Activated CD8-positive, alpha-beta memory T cell treated with anti-CD3 and anti-CD28 coated beads, Interleukin-2, amount 10 ng/mL, durations not matched to agents 7 days and 5 days (primary cell): ENCODE measurements around the gene SLC9A3. TPM values are rescaled to one million over a fixed set of nuclear protein-coding genes. Genes with fewer than 3 reads are reported as not detected.

Experiments used
- ATAC-seq: fragments of 150-1000 bp; cut with Tn5 transposase; one replicate; pipeline ENCODE4 v1.10.0; 2021; ENCODE audit warnings: moderate library complexity
- CTCF ChIA-PET: fragments of 350-600 bp; sonication (Branson Sonifier 250); formaldehyde crosslinking; loops from one replicate; lab custom pipeline; 2021; ENCODE audit warnings: antibody characterized with exemption; lab: Charles Lee
- DNase-seq: peaks from one replicate; pipeline ENCODE4 v3.0.0-alpha.2; 2020
- H3K27ac Mint-ChIP-seq: one replicate; pipeline ENCODE4 v1.8.0; 2021; ENCODE audit warnings: mild to moderate bottlenecking, mixed read lengths
- H3K27me3 Mint-ChIP-seq: one replicate; pipeline ENCODE4 v1.8.0; 2021; ENCODE audit warnings: mixed read lengths
- H3K36me3 Mint-ChIP-seq: one replicate; pipeline ENCODE4 v1.8.0; 2021; ENCODE audit warnings: mild to moderate bottlenecking, mixed read lengths
- H3K4me1 Mint-ChIP-seq: one replicate; pipeline ENCODE4 v1.8.0; 2021; ENCODE audit warnings: mixed read lengths
- H3K4me3 Mint-ChIP-seq: one replicate; pipeline ENCODE4 v1.8.0; 2021; ENCODE audit warnings: mild to moderate bottlenecking, moderate library complexity, mixed read lengths
- H3K9me3 Mint-ChIP-seq: one replicate; pipeline ENCODE4 v1.8.0; 2022; ENCODE audit warnings: low read depth, mixed read lengths
- total RNA-seq, 2 experiments: library from RNA; stranded (reverse); gene quantifications; one replicate each; pipeline ENCODE4 v1.2.3, GENCODE V29; 2021

SLC9A3 gene
- total RNA-seq, 2 experiments from 2014 or later, result 1.3 to 1.7 TPM

DNA sequence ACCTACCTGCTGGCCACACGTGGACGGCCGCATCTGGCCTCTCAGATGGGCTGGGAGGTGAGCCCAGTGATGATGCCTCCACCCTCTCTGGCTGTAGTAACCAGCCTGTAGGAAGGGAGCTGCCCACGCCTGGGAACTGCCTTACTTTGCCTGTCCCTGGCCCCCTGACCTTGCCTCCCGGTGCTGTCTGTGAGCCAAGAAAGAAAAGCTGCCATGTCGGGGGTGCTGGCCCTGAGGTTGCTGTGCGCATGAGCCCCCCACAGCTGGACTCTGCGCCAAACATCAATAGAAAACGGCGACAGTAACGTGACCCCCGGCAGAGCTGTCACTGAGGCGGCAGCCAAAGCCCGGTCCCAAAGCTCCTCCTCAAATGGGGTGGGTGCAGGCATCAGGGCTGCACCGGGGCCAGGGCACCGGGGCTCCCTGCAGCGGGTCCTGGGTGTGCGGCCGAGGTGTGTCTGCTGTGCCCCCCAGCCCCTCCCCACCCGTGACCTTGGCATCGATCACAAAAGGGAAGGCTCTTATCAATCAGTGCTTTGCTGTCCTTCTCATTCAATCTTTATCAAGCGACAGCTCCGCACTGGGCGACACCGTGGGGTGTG lies 15.3 kb upstream of the SLC9A3 start:
- CTCF ChIA-PET, result interaction anchor here (2.8 kb wide), 1 partner anchor 10 kb away, joined by 9 read pairs; no protein-coding TSS in a partner anchor
- no peaks in the 10 kb centered on the region for H3K36me3 Mint-ChIP-seq

DNA sequence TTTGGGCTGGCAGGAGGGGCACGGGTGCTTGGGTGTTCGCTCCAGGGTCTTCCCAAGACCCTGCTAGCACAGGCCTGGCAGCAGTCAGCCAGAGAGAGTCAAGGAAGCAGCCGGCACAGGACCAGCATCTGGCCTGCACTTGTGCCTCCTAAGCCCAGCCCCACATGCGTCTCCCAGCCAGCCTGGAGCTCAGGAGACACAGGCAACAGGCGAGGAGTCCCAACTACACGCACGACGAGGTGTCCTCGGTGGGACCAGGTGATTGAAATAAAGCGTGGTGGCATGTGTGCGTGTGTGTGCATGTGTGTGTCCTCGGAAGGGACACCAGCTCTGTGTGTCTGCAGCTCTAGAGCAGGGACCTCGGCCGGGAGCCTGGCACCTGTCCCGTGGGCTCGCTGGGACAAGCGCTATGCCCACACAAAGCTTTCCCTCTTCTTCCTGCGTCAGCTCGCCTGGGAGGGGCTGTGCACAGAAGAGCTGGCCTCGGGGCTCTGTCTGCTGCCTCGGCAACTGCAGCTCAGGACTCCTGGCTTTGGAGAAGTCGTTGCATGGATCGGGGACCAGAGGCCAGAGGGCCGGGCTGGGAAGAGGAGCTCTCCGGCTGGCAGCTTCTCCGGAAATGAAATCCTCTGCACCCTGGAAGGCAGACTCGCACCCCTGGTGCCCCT lies 14.7 kb upstream of the SLC9A3 start:
- CTCF ChIA-PET, result interaction anchor here (2.8 kb wide), 1 partner anchor 10 kb away, joined by 9 read pairs; no protein-coding TSS in a partner anchor

More for the DNA sequence above, 15.3 kb upstream of the SLC9A3 start:
- ATAC-seq (no peak), DNase-seq (no peak)
- H3K27me3 Mint-ChIP-seq, result peaks cover 4% of the 10 kb centered on the region
- H3K4me3 Mint-ChIP-seq, result no peak overlapping the region
- no peaks in the 10 kb centered on the region for H3K9me3 Mint-ChIP-seq
- H3K4me1 Mint-ChIP-seq, result peaks cover 15% of the 10 kb centered on the region
- no peak overlapping the region for H3K27ac Mint-ChIP-seq

DNA sequence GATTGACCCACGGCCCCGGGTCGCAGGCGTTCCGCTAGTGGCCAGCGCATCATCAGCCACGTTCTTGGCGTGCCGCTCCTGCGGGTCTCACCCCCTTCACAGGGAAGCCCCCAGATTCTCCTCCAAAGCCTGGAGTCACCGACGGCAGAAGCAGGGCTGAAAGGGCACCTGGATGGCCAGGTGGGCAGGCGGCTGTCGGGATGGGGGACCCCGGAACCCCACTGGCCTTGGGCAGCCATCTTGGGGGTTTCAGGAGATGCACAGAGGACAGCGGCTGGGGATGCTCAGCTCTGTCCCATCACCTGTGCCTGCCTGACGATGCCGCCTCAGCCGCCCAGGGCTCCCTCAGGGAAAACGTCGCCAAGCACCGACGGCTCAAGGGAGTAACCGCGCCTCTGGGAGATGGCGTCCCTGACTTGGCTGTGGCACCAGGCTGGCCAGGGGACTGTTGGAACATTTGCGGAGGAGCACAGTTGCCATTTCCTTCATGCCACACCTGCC lies 14.1 kb upstream of the SLC9A3 start:
- H3K36me3 Mint-ChIP-seq, result no peaks in the 10 kb centered on the region
- H3K9me3 Mint-ChIP-seq, result no peaks in the 10 kb centered on the region
- no peak overlapping the region for H3K27ac Mint-ChIP-seq
- ATAC-seq, result no peak
- CTCF ChIA-PET, result interaction anchor here (2.8 kb wide), 1 partner anchor 9 kb away, joined by 9 read pairs; no protein-coding TSS in a partner anchor
- no peak for DNase-seq
- peaks cover 3% of the 10 kb centered on the region for H3K4me1 Mint-ChIP-seq
- H3K4me3 Mint-ChIP-seq, result no peak overlapping the region
- peaks cover 4% of the 10 kb centered on the region for H3K27me3 Mint-ChIP-seq

More for the DNA sequence above, 14.7 kb upstream of the SLC9A3 start:
- H3K27ac Mint-ChIP-seq, result no peak overlapping the region
- no peaks in the 10 kb centered on the region for H3K36me3 Mint-ChIP-seq
- H3K4me1 Mint-ChIP-seq, result peaks cover 9% of the 10 kb centered on the region
- H3K9me3 Mint-ChIP-seq, result no peaks in the 10 kb centered on the region
- DNase-seq, result no peak
- no peak for ATAC-seq
- no peak overlapping the region for H3K4me3 Mint-ChIP-seq
- H3K27me3 Mint-ChIP-seq, result peaks cover 4% of the 10 kb centered on the region

DNA sequence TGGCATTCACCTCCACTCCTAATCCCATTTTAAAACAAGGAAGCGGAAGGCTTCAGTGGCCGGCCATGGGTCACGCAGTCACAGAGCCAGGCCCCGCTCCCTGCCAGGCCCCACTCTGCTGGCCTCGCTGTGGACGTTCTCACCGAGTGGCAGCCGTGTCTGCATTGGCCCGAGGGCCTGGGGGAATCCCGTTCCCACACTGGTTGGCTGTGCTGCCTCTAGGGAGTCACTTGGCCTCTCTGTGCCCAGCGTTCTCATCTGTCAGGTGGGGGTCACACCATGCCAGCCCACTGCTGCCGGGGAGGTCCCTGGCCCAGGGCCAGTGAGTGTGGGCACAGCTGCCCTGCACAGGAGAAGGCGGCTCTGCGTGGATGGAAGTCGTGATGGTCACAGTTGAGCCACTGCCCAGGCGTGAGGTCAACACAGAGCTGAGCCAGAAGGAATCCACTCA lies 13.4 kb upstream of the SLC9A3 start:
- H3K27ac Mint-ChIP-seq, result no peak overlapping the region
- H3K4me1 Mint-ChIP-seq, result no peaks in the 10 kb centered on the region
- DNase-seq (no peak), ATAC-seq (no peak)
- no peaks in the 10 kb centered on the region for H3K9me3 Mint-ChIP-seq
- H3K27me3 Mint-ChIP-seq, result peaks cover 4% of the 10 kb centered on the region
- H3K36me3 Mint-ChIP-seq, result no peaks in the 10 kb centered on the region
- CTCF ChIA-PET, result interaction anchor here (2.8 kb wide), 1 partner anchor 8 kb away, joined by 9 read pairs; no protein-coding TSS in a partner anchor
- H3K4me3 Mint-ChIP-seq, result no peak overlapping the region

GRCh38 chr5:537098-537497 lies 12.8 kb upstream of the SLC9A3 start:
- Mint-ChIP-seq H3K27ac (no peak overlapping the region), H3K9me3 (no peaks in the 10 kb centered on the region), H3K27me3 (peaks cover 4% of the 10 kb centered on the region), H3K4me1 (no peaks in the 10 kb centered on the region), H3K36me3 (no peaks in the 10 kb centered on the region), H3K4me3 (no peak overlapping the region)
- ATAC-seq (no peak), DNase-seq (no peak)
- CTCF ChIA-PET, result no interaction called here

DNA sequence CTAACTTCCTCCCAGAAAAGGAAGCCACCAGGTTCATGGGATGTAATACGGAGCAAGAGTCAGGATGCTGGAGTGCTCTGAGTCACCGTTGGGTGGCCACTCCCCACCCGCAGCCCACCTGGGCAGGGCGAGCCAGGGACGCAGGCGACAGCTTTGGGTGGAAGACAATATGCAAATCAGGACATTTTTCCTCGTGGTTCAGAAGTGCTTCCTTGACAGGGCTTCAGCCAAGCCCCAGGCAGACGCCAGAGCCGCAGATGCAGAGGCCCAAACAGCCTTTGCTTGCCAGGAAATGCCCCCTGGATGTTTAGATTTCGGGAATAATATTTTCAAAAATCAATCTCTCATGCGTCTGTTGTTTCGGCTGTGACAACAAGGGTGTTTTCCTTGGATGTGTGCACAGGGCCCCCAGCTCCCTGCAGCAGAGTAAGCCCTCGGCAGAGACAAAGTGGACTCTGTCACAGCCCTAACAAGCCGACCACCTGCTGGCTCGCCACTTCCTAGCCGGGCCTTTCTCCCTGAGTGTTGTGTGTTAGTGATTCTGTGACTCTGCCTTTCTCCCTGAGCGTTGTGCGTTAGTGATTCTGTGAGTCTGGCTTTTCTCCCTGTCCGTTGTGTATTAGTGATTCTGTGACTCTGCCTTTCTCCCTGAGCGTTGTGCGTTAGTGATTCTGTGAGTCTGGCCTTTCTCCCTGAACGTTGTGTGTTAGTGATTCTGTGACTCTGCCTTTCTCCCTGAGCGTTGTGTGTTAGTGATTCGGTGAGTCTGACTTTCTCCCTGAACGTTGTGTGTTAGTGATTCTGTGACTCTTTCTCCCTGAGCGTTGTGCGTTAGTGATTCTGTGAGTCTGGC lies 11.8 kb upstream of the SLC9A3 start:
- H3K4me3 Mint-ChIP-seq, result no peak overlapping the region
- peaks cover 11% of the 10 kb centered on the region for H3K27me3 Mint-ChIP-seq
- H3K9me3 Mint-ChIP-seq, result no peaks in the 10 kb centered on the region
- CTCF ChIA-PET, result no interaction called here
- no peak for DNase-seq
- no peaks in the 10 kb centered on the region for H3K4me1 Mint-ChIP-seq
- ATAC-seq, result no peak
- H3K27ac Mint-ChIP-seq, result no peak overlapping the region
- H3K36me3 Mint-ChIP-seq, result no peaks in the 10 kb centered on the region

- DNase-seq, result no peak
- Mint-ChIP-seq H3K27ac (no peak overlapping the region), H3K9me3 (no peaks in the 10 kb centered on the region), H3K4me1 (peaks cover 2% of the 10 kb centered on the region), H3K27me3 (peaks cover 18% of the 10 kb centered on the region), H3K36me3 (no peaks in the 10 kb centered on the region), H3K4me3 (no peak overlapping the region)
- no peak for ATAC-seq
- CTCF ChIA-PET, result no interaction called here
Observed at GRCh38 chr5:534743-535671, 10.8 kb upstream of the SLC9A3 start.

DNA sequence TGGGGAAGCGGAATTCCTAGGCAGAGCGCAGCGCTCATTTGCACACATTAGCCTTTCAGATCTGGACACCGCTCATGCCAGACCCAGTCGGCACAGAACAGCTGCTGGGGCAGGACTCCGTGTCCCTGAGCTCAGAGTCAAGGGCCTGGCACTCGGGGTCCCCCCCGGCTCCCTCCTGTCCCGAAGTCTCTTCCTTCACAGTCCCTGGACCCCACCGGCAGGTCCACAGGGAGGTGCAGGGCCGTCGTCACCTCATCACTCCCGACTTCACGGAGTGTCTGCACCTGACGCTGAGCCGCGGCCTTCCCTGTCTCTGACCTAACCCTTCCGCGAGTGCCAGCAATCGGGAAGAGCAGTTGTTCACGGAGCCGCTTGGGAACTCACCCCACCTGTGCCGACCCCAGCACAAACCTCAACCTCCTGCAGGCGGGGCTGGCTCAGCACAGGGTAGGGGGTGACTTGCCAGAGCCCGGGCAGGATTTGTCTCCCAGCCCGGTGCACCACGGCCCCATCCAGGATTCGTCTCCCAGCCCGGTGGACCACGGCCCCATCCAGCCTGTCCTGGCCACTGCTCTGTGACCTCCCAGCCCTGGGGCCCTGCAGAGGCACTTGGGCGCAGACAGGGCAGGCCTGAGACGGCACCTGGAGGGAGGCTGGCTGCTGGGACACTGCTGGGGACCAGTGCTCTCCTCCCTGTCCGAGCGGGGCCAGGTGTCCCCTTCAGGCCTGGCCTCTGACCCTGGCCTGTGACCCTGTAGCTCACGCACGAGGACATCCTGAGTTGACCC lies 9.9 kb upstream of the SLC9A3 start:
- H3K9me3 Mint-ChIP-seq, result no peaks in the 10 kb centered on the region
- H3K27me3 Mint-ChIP-seq, result peaks cover 27% of the 10 kb centered on the region
- H3K27ac Mint-ChIP-seq, result no peak overlapping the region
- CTCF ChIA-PET, result no interaction called here
- no peak overlapping the region for H3K4me3 Mint-ChIP-seq
- H3K4me1 Mint-ChIP-seq, result peaks cover 9% of the 10 kb centered on the region
- no peaks in the 10 kb centered on the region for H3K36me3 Mint-ChIP-seq
- ATAC-seq (no peak), DNase-seq (no peak)

GRCh38 chr5:533243-533954 lies 9.2 kb upstream of the SLC9A3 start:
- Mint-ChIP-seq H3K9me3 (no peaks in the 10 kb centered on the region), H3K36me3 (no peaks in the 10 kb centered on the region), H3K4me1 (peaks cover 13% of the 10 kb centered on the region), H3K4me3 (no peak overlapping the region), H3K27ac (no peak overlapping the region), H3K27me3 (peaks cover 31% of the 10 kb centered on the region)
- ATAC-seq (no peak), DNase-seq (no peak)
- CTCF ChIA-PET, result no interaction called here

GRCh38 chr5:532521-533242 lies 8.4 kb upstream of the SLC9A3 start:
- Mint-ChIP-seq H3K9me3 (no peaks in the 10 kb centered on the region), H3K36me3 (no peaks in the 10 kb centered on the region), H3K4me1 (peaks cover 17% of the 10 kb centered on the region), H3K27me3 (peaks cover 32% of the 10 kb centered on the region), H3K4me3 (no peak overlapping the region), H3K27ac (no peak overlapping the region)
- CTCF ChIA-PET, result interaction anchor here (1.1 kb wide), 1 partner anchor 11 kb away, joined by 3 read pairs; no protein-coding TSS in a partner anchor
- no peak for DNase-seq
- ATAC-seq, result no peak

DNA sequence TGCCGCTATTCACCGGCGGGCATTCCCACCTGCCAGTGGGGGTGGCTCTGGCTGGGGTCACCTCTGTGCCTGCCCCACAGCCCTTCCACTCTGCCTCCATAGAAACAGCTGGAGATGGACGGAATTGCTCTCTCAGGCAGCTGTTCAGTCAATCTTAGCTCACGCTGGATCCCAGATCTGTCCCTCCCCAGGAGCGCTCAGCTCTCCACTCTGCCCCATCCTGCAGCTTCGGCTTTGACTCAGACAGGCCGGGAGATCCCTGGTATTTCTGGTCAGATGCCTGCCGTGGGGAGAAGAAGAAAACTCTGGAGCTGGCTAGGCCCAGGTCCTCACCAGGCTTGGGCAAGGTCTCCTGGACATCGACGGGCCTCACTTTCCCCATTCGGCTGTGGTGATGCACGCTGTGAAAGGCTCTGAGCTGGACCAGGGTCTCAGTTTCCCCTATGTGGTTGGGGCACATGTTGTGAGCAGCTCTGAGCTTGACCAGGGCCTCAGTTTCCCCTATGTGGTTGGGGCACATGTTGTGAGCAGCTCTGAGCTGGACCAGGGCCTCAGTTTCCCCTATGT lies 7.6 kb upstream of the SLC9A3 start:
- H3K9me3 Mint-ChIP-seq, result no peaks in the 10 kb centered on the region
- peaks cover 26% of the 10 kb centered on the region for H3K4me1 Mint-ChIP-seq
- CTCF ChIA-PET, result interaction anchor here (1.1 kb wide), 1 partner anchor 11 kb away, joined by 3 read pairs; no protein-coding TSS in a partner anchor
- peaks cover 40% of the 10 kb centered on the region for H3K27me3 Mint-ChIP-seq
- no peak overlapping the region for H3K4me3 Mint-ChIP-seq
- ATAC-seq, result no peak
- no peaks in the 10 kb centered on the region for H3K36me3 Mint-ChIP-seq
- DNase-seq, result no peak
- H3K27ac Mint-ChIP-seq, result no peak overlapping the region
